Spleen (tissue), 7 donors: ENCODE results near the gene KIF18B.

Source experiments
- CTCF ChIP-seq, 11 experiments: fragments of 200-600 bp in 7 of 11; fragments of 450-650 bp in 4 of 11; sonication (generic) in 4 of 11; IDR thresholded peaks in 8 of 11; conservative IDR thresholded peaks in 3 of 11; 1 replicate in 7 of 11; 2 replicates in 4 of 11; pipeline versions ENCODE4 v1.4.0 to v1.8.0; 2016 to 2021; ENCODE audit warnings: antibody characterized with exemption in 11 of 11, inconsistent platforms in 4 of 11, mild to moderate bottlenecking in 1 of 11
- POLR2A ChIP-seq, 3 donors: fragments of 450-650 bp; IDR thresholded peaks; one replicate each; pipeline ENCODE4 v1.5.1; 2017; ENCODE audit warnings: antibody characterized with exemption in 3 of 3, mild to moderate bottlenecking in 1 of 3
- POLR2AphosphoS5 ChIP-seq, 3 donors: sonication (generic); formaldehyde crosslinking; IDR thresholded peaks; one replicate each; pipeline ENCODE4 v1.5.1; 2017; ENCODE audit warnings: antibody characterized with exemption in 3 of 3
- donor health status: DM: no; HTN: no; CAD: no; lungs with moderate emphysema.
- donor health status: DM: no; HTN: no; CAD: no.
- donor health status: DM: no; HTN: no; CAD: no.

GRCh38 chr17:44916781-44917241, 30.8 kb downstream of the KIF18B start:
- no peak for TF ChIP-seq CTCF (IDR thresholded peaks at IDR 0.05 in 8 of 11, conservative IDR thresholded peaks at IDR 0.05 in 3 of 11)
- TF ChIP-seq POLR2AphosphoS5 (IDR thresholded peaks at IDR 0.05), result peak in 1 of 3 donors; percentile 41
- TF ChIP-seq POLR2A (IDR thresholded peaks at IDR 0.05), result no peak
